GM19239 (cell line): ENCODE results near the gene CNIH2.
A peak's percentile ranks its signal among the peaks of the same experiment; 100 is the strongest.
"Not testable (repeated sequence)": the region's sequence is repeated elsewhere in the genome, so short reads cannot be mapped to it uniquely, and the experiment has no call there.

Source experiments
- DNase-seq: peaks from one replicate; pipeline ENCODE4 v3.0.0; 2011; ENCODE audit warnings: low spot score; ENCODE audit not compliant: insufficient read length
- FAIRE-seq: peaks from 2 replicates; lab custom pipeline; 2011; peaks lifted over from hg19 to GRCh38; lab: Jason Lieb, UNC

CNIH2 gene

DNA sequence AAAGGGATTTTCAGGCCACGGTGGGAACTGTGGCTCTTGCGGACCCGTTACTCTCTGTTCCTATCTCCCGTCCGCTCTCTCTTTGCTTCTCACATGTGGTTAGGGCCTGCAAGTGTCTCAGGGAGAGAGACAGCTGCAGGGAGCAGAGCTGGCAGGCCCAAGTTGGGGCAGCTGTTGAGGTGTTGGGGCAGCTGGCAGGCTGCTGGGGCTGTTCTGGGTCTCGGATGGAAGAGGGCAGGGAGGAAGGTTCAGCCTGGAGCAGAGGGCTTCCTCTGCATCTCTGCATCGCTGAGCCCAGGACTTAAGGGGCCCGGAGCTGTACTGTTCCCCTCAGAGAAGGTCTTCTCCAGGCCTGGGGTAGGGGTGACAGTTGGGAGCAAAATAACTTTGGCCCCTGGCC lies 2.6 kb upstream of the CNIH2 start:
- FAIRE-seq: no peak

DNA sequence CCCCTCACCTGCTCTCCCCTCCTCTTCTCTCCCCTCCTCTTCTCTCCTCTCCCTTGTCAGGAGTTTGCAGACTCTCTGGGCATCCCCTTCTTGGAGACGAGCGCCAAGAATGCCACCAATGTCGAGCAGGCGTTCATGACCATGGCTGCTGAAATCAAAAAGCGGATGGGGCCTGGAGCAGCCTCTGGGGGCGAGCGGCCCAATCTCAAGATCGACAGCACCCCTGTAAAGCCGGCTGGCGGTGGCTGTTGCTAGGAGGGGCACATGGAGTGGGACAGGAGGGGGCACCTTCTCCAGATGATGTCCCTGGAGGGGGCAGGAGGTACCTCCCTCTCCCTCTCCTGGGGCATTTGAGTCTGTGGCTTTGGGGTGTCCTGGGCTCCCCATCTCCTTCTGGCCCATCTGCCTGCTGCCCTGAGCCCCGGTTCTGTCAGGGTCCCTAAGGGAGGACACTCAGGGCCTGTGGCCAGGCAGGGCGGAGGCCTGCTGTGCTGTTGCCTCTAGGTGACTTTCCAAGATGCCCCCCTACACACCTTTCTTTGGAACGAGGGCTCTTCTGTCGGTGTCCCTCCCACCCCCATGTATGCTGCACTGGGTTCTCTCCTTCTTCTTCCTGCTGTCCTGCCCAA lies 1.9 kb upstream of the CNIH2 start:
- DNase-seq (no peak), FAIRE-seq (no peak)

More for the DNA sequence above, 2.6 kb upstream of the CNIH2 start:
- DNase-seq: no peak

DNA sequence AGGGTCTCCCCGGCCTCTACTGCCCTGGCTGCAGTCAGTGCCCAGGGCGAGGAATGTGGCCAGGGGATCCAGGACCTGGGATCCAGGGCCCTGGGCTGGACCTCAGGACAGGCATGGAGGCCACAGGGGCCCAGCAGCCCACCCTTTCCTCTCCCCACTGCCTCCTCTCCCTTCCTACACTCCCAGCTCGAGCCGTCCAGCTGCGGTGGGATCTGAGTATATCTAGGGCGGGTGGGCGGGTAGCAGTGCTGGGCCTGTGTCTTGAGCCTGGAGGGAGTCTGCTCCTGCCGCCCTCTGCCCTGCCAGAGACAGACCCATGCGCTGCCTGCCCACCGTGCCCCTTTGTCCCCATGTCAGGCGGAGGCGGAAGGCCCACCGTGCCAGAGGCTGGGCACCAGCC lies 1.4 kb upstream of the CNIH2 start:
- not testable (repeated sequence) for FAIRE-seq, DNase-seq

DNA sequence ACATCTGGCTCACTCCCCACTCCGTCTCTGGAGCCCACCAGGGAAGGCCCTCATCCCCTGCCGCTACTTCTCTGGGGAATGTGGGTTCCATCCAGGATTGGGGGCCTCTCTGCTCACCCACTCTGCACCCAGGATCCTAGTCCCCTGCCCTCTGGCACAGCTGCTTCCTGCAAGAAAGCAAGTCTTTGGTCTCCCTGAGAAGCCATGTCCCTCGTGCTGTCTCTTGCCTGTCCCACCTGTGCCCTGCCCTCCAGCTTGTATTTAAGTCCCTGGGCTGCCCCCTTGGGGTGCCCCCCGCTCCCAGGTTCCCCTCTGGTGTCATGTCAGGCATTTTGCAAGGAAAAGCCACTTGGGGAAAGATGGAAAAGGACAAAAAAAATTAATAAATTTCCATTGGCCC lies 911 bp upstream of the CNIH2 start:
- not testable (repeated sequence) for DNase-seq

DNA sequence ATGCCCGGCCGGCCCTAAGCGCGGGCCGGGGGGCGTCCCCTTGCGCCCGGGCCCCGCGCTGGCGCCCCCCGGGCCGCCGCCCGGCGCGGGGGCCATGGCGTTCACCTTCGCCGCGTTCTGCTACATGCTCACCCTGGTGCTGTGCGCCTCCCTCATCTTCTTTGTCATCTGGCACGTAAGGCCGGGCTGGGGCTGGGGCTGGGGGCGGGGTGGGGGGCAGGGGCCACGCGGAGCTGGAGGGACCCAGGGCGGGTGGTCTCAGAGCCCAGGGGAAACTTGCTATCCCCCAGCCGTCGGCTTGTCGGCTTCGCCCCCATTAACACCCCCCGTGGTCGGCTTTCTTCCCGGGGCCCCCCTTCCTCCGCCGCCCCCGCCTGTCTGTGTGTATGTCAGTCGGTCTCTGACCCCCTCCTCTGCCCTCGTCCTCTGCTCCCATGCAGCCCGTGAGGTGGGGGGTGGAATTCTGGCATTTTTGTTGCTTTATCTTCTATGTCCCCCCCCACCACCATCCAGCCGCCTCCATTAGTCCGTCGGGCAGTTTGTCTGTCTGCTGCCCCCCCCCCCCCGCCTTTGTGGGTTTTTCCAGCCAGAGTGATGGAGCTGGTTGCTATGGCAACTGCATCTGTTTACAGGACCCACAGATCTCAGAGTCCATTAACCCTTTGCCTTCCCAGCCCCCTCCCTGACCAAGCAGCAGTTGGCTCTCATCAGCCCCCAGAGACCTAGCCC lies 552 bp downstream of the CNIH2 start:
- no peak for FAIRE-seq
- no peak for DNase-seq

More for the DNA sequence above, 911 bp upstream of the CNIH2 start:
- not testable (repeated sequence) for FAIRE-seq

DNA sequence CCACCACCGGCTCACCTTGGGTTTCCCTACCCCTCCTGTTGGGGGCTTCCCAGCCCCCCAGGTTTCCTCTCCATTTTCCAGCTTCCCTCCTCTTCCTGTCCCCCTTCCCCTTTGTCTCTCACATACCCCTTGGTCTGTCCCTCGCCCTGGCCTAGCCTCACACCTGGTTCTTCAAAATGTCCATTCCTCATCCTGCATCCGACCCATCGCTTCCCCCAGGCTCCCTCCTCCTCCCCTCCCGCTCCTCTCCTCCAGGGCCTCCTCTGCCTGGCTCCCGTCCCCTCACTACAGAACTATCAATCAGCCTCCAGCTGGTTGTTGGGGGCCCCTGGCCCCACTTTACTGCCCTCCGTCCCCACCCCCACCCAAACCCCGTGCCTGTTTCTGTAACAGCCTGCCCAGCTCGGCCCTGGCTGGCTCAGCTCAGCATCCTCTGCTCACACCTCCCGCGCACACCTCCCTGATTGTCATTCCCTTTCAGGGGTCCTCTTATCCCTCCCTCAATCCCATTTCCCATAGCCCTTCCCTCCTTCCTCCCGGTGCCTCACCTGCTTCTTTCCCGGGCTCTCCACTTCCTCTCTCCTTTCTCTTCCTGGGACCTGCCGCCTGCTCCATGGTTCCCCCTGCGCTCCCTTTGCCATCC lies 1.2 kb downstream of the CNIH2 start:
- no peak for DNase-seq
- FAIRE-seq: no peak

DNA sequence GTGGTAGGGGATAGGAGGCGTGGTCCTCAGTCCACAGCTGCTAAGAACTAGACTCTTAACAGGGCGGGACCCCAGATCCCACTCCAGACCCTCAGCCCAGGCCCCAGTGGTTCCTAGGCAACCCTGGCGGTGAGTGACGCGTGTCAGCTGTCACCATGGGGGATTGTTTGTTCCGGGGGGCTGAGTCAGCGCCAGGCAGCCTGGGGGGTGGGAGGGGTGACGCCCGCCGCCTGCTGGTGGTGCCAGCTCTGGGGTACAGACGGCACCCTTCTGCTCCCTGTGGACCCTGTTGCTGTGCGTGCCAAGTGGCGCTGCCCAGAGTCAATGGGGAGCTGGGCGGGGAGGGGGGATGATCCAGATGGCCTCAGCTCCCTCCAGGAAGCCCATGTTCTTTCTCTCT lies 2.5 kb downstream of the CNIH2 start:
- DNase-seq (no peak), FAIRE-seq (no peak)

DNA sequence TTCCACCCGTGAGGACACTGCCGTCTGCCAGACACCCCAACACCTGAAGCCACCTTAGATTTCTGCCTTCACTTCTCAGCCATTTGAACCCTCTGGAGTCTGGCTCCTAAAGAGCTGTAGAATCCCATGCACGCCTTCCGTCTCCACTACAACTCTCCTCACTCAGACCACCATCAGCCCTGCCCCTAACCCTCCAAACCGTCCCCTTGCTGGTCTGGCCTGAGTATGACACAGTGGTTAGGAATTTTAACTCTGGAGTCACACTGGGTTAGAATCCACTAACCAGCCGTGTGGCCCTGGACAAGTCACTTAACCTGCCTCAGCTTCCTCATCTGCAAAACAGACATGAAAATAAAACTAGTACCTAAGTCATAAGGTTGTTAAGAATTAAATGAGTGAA lies 3.0 kb downstream of the CNIH2 start:
- DNase-seq (no peak), FAIRE-seq (no peak)

DNA sequence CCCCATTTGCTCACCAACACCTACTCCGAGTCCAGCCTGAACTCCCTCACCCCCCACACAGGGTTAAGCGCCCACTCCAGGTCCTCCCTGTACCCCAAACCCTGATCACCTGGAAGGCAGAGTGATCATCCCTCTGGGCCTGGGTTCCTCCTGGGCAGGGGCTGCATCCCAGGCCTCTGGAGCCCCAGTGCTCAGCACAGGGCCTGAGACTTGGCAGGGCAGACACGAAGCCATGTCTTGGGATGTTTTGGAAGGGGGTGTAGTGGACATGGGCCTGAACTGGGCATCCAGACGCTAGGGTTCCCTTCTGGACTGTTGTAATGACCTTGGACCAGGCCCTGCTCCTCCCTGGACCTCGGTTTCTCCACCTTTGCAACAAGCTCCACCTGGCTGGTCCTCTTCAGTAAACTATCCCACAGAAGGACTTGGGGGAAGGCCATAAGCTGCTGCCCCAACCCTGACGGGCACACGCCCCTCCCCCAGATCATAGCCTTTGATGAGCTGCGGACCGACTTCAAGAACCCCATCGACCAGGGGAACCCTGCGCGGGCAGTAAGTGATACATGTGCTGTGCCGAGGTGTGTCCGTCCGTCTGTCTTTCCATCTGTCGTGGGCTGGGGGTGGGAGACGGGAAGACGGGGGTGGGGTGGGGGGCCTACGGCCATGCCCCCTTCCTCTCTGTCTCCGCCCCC lies 3.9 kb downstream of the CNIH2 start:
- DNase-seq: no peak
- no peak for FAIRE-seq

DNA sequence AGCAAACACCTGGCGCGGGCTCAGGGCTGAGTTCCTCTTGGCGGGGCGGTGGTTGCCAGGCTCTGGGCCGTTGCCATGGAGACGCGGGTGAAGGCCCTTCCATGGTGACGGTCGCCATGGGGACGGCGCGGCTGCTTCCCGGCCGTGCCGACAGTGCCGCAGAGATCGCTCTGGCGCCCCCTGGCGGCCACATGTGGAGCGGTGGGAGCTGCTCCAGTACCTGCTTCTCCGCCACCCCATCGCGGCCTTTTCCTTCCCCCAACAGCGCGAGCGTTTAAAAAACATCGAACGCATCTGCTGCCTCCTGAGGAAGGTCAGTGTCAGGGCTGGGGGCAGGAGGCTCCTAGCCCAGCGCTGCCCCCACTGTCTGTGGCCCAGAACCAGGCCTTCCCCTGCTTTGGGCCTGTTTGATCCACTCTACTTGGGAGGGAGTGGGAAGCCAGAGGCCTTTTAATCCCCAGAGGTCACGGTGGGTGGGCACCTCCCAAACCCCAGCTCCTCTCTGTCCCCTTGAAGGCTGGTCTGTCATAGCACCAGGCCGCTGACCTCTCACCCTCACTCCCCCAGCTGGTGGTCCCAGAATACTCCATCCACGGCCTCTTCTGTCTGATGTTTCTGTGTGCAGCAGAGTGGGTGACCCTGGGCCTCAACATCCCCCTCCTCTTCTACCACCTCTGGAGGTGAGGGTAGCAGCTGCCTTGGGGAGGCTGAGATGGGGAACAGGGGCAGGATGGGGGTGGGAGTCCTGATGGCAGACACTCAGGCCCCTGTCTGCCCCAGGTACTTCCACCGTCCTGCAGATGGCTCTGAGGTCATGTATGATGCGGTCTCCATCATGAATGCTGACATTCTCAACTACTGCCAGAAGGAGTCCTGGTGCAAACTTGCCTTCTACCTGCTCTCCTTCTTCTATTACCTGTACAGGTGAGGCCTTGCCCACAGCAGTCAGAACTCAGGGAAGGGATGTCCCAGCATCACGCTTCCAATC lies 4.8 kb downstream of the CNIH2 start:
- DNase-seq: peak; percentile 99
- peak; percentile 90 for FAIRE-seq

DNA sequence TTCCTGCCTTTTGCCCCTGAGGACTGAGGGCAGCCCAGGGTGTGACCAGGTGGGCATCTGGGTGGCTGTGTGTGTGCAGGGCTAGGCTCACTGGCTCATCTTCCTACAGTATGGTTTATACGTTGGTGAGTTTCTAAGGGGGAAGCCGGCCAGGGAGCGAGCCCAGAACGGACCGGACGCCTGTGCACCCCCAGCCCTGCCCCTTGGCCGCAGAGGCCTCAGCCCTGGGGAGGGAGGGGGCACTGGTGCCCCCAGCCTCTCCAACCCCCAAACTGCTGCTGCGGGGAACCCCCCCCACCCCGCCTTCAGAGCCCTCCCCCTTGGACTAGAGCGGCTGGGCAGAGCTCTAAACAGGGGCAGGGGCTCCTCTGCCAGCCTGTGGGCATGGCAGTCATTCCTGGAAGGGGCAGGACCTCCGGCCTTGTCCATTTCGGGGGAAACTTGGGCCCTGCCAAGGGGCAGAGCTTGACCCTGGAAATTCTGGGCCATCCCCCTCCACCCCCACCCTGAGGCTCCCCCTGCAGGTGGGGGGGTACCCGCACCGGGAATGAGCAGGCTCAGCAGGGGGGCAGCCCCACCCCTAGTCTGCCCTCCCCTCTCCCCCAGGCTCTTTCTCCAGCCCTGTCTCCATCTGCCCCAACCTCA lies 5.6 kb downstream of the CNIH2 start:
- DNase-seq: no peak
- FAIRE-seq: no peak

DNA sequence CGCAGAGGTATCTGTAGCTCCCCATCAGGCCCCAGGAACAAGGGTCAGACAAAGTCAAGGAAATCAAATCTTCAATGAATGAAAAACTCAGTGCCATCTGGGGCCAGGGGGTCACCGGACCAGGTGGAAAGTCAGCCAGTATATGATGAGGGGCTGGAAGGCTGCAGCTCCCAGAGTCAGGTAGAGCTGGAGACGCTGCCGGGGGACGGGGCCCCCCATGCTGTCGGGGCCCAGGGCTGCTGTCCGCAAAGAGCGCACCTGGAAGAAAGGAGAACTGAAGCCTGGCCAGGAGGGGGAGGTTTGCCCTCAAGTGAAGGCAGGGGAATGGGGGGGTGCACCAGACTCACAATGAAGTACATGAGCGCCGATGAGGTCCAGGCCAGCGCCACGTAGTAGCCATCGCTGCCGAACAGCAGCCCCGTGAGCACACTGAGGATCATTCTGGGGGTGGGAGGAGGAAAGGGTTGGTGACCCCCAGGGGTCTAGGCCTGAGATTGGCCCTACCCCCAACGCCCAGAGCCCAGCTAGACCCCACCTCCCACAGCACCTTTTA lies 6.6 kb downstream of the CNIH2 start:
- FAIRE-seq (no peak), DNase-seq (no peak)

DNA sequence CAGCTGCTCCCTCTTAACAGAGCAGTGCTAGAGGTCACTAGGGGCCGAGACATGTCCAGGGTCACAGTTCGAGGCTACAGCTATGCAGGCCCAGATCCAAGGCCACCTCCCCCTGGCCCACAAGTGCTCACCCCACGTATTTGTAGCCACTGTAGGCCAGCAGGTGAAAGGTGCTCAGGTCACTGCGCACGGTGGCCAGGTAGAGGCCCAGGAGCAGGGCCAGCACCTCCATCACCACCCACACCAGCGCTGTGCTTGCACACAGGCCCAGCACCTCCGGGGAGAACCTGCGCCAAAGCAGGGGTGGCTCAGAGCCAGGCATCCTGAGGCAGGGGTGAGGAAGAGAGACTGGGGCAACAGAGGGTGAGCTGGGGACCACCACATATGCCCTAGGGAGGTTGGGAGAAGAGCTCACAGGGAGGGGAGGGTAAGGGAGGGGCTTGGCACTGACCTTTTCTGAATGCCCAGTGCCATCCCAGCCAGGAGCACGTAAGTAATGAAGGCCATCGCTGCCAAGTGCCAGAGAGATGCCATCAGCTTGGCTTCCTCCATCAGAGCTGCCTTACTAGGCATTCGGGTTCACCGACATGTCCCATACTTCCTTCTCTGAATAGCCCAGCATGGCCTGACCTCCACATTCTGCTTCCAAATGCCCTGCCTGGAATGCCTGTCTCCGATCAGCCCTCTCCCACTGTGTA lies 7.4 kb downstream of the CNIH2 start:
- DNase-seq (no peak), FAIRE-seq (no peak)

DNA sequence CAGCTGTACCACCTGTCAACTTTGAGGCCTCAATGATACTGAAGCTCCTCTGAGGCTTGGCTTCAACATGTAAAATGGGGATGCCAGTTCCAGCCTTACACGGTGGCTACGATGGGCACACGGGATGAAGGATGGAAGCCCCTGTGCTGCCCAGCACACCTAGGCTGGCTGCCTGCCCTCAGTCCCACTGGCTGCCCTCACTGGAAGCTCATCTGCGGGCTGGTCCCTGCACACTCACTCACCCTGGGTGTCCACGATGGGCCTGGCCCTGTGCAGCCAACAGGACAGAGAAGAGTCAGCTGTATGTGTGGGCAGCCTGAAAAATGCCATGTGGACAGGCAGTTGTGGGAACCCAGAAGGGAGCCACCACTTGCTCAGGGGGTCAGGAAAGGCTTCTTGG lies 8.7 kb downstream of the CNIH2 start:
- no peak for DNase-seq
- FAIRE-seq: no peak

DNA sequence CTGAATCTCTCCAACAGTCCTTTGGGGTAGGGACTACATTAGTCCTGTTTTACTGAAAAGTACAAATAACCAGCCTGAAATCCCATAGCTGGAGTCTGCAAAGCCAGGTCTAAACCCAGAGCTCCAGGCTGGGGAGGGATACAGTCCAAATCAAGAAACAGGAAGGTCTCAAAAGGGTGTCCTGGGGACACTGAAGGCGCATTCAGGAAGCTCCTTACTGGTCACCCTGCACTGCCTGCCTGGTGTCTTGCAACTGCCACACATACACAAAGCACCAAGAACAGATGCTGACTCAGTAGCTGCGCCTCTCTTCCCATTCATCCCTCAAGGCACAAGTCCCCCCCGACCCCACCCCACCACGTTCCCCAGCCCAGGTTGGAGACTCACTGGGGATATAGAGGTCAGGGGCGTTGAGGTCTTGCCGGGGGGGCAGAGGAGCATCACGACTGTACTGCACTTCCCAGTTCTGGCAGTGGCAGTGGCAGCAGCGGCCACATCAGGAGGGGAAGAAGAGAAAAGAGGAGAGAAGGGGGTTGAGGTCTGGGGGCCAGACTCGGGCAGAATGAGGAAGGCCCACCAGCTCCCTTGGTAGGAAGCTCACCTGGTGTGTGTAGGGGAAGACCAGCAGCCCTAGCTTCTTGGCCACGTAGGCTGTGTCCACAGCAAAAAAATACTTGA lies 9.4 kb downstream of the CNIH2 start:
- FAIRE-seq: no peak
- no peak for DNase-seq

DNA sequence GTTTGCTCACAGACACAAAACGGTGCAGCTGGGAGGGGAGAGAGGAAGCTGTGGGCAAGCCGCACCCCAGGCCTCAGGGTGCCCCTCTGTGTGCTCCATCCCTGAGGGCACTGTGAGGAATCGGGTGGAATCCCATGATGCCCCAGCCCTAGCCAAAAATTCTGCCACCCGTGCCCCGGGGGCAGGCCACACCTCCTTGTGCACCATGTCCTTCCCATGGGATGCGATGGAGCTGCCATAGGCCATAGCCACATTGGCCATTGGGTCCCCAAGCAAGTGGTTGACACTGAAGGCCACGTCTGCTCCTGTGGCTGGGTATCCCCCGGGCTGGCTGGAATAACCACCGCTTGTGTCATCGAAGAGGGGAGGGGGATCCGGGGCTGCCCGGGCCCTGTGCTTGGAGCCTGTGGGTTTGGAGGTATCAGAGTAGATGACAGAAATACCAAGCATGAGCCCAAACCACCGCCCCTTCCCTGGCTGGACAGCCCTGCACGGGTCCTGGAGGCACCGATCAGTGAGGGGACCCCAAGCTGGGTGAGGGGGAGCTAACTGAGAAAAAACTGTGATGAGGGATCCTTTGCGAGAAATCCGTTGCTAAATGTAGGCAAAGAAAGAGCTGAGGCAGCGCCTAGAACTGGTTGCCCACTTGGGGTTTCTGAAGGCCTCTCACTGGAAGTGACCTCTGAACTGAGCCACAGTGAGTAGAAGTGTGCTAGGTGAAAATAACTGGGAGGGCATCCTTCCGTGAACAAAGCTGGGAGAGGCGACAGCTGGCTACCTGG lies 10.1 kb downstream of the CNIH2 start:
- FAIRE-seq (peak; percentile 14), DNase-seq (no peak)
